Daoy (cell line): ENCODE data around the gene PHOSPHO1. TPM values are rescaled to one million over a fixed set of nuclear protein-coding genes. Genes with fewer than 3 reads are reported as not detected.

Experiments
- DNase-seq: peaks from one replicate; pipeline ENCODE4 v3.0.0-alpha.2; 2015; ENCODE audit warnings: low read depth
- total RNA-seq: library from RNA; depleted of rRNA; stranded (reverse); fragments of >200 nt; shearing (Covaris generic); gene quantifications from 2 replicates; pipeline ENCODE4 v1.2.3, GENCODE V29; 2014

The PHOSPHO1 gene
- total RNA-seq, 1 experiment from 2014 or later = 3.2 TPM

DNA sequence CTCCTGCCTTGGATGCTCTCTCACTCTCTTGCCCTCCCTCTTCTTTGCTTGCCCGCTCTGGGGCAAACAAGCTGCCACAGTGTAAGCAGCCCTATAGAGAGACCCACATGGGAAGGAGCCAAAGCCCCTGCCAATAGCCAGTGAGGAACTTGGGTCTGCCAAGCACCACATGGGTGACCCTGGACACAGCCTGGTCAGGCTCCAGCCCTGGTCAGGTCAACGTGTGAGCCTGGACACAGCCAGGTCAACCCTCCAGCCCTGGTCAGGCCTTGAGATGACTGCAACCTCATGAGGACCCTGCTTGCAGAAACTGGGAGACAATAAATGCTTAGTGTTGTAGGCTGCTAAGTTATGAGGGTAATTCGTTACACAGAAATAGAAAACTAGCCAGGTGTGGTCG lies 14.3 kb upstream of the PHOSPHO1 start:
- no peak for DNase-seq

DNA sequence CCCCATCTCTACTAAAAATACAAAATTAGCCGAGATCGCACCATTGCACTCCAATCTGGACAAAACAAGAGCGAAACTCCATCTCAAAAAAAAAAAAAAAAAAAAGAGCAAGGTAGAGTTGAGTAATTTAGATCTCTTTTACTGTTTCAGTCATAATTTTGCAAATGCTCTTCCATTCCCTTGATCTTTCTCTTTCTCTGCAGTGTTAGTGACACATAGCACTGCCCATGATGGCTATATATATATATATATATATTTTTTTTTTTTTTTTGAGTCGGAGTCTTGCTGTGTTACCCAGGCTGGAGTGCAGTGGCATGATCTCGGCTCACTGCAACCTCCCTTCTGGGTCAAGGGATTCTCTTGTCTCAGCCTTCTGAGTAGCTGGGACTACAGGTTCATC lies 12.2 kb upstream of the PHOSPHO1 start:
- DNase-seq = no peak

DNA sequence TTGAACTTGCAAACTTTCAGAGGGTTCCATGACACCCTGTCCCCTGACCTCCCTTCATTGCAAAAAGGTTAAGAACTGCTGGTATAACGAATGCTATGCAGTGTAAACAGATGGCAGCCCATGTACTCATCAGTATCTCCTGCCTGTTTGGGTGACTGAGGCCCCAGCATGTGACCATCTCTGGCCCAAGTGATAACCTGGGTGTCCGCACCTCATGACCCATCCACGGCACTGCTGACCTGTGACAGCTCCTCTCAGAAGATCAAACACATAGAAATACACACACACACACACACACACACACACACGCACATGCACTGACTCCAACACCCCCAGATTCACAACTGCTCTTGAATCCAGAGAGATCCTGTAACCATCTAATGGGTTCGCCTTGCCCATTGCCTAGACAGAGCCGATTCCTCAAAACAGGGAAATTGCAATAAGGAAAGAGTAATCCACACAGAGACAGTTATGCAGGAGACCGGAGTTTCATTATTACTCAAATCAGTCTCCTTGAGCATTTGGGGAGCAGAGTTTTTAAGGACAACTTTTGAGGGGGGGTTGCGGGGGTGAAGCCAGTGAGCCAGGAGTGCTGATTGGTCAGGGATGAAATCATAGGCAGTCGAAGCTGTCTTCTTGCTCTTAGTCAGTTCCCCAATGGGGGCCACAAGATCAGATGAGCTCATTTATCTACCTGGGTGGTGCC lies 11.3 kb upstream of the PHOSPHO1 start:
- DNase-seq = no peak

DNA sequence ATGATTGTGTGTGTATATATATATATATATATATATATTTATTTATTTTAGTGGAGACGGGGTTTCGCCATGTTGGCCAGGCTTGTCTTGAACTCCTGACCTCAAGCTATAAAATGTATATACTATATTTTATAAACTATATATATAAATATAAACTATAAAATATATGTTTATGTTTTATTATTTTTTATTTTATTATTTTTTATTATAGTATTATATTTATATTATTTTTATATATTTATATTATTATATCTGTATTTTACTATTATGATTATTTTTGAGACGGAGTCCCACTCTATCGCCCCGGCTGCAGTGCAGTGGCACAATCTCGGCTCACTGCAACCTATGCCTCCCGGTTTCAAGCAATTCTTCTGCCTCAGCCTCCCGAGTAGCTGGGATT lies 10.5 kb upstream of the PHOSPHO1 start:
- DNase-seq = no peak

DNA sequence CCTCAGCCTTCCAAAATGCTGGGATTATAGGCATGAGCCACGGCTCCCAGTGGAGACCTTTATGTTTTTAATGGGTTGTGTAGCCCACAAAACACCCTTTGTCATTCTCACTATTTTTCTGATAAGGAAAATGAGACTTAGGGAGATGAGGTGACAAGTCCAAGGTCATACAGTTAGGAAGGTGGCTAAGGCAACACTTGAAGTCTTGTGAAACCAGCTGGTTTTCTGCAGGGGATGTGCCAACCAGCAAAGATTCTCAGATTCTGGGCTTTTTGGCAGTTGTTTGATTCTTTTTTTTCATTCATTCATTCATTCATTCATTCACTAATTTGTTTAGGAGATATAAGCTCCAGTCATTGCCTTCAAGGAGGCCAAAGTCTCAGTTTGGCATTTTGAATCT lies 10.0 kb upstream of the PHOSPHO1 start:
- no peak for DNase-seq

DNA sequence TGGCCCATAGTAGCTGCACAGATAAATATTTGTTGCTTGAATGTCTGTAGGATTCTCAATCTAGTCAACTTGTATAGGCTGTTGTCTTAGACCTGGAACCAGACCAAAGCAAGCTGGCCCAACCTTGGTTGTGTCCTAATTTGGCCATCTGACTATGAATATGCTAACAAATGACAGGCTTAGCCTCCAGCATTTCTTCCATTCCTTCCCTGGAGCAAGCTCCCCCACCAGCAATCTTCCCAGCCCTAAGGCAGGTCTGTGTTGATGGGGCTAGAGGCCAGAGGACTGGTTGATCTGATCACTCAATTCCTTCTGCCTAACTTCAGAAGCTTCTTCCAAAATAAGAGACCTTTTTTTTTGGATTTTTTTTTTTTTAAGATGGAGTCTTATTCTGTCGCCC lies 9.4 kb upstream of the PHOSPHO1 start:
- no peak for DNase-seq

DNA sequence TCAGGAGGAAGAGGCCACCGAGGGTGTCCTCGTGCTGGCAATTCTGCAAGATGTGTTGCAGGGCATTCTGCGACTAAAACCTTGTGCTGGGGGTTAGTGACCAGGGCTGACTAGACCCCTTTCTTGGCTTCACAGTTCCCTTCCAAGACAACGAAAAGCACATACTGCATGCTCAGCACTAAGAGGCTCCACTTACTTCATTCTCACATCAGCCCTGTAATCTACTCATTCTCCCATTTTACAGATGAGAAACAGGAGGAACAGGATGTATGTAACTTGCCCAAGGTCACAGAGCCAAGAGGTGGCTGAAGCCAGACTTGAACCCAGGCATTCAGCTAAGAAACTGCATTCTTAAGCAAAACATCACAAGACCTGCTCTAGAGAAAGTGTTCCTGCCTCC lies 5.3 kb upstream of the PHOSPHO1 start:
- no peak for DNase-seq

DNA sequence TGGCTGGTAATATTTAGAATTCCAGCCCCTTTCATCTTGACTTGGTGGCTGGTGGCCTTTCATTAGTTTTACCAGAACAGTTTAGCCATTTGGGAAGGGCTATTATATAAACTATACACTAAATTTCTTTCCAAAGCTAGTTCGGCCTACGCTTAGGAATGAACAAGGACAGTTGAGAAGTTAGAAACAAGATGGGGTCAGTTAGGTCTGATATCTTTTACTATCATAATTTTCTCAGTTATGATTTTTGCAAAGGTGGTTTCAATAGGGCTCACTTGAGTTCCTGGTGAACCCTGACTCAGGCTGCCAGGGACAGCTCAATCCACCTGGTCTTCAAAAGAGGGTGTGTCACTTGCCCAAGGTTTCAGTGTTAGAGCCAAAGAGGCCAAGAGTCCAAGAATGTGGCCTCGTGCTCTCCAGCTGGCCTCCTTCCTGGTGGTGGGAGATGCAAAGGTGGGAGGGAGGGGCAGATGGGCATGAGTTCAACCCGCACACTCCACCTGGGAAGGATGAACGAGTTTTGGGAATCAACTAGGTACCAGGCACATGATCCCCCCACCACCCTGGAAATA lies 4.0 kb upstream of the PHOSPHO1 start:
- DNase-seq = no peak

DNA sequence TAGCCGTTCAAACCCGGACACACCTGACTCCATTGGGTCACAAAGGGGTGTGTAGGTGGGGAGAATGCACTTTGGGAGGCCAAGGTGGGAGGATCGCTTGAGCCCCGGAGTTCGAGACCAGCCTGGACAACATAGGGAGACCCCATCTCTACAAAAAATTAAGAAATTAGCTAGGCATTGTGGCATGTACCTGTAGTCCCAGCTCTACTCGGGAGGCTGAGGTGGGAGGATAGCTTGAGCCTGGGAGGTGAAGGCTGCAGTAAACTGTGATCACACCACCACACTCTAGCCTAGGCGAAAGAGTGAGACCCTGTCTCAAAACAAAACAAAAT lies 942 bp upstream of the PHOSPHO1 start:
- no peak for DNase-seq

DNA sequence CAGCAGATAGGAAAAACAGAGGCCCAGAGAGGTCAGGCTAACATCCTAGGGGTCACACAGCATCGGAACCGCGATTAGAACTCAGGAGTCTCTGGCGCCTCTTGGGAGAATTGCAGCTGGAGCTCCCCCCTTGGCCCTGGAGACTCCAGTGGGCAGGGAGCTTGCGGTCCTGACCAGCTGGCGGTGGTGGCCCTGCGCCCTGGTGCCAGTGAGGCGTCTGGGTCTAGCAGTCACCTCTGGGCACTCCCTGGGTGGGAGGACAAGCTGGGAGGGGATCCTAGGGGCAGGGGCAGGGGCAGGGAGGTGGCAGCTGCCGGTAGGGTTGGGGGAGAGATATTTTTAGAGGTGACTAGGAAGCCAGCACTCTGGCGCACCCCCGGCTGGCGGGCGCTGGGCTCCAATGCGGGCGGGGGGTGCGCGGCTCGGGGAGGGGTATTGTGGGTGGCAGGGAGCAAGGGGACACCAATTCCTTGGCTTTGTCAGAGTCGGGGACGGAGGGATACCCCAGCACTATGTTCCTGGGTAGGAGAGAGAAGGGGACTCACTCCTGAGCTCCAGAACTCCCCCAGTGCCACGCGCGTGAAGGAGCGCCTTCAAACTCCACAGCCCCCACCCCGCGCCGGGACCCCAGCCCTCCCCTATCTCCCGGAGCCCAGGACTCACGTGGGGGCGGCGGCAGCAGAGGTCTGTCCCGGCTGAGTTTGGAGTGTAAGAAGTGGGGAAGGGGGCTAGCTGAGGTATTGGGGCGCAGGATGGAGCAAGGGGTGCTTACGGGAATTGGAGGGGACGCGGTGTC lies 584 bp downstream of the PHOSPHO1 start:
- DNase-seq = no peak

DNA sequence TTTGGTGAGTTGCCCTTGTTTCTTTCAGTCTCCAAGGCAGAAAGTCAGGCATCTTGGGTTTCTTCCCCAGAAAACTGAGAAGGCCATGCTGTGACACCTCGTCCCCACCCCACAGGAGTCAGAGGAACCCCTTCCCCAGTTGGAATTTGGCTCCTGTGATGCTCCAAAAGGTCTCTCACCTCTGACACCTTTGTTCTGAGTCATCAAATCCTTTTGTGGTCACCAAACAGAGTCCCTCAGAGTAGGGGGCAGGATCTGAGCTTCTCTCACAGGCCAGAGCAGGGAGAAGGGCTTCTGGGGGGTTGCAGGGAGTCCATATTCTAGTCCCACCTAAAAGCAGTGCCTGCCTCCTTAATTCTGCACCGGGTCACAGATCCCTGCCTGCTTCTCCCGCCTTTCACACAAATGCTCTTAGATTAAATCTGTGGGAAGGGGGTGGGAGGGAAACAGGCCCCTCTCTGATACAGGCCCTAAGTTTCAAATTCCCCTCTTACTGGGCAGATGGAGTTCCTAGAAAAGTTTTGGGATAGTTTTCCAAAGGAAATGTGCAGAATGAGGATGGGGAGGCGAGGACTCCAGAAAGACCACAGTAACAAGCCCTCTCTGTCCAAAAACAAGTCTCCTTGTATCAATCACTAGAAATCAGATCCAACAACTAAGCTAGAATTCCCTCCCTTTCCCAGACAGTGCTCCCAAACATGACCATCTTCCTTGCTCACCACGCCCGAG lies 1.3 kb downstream of the PHOSPHO1 start:
- no peak for DNase-seq

DNA sequence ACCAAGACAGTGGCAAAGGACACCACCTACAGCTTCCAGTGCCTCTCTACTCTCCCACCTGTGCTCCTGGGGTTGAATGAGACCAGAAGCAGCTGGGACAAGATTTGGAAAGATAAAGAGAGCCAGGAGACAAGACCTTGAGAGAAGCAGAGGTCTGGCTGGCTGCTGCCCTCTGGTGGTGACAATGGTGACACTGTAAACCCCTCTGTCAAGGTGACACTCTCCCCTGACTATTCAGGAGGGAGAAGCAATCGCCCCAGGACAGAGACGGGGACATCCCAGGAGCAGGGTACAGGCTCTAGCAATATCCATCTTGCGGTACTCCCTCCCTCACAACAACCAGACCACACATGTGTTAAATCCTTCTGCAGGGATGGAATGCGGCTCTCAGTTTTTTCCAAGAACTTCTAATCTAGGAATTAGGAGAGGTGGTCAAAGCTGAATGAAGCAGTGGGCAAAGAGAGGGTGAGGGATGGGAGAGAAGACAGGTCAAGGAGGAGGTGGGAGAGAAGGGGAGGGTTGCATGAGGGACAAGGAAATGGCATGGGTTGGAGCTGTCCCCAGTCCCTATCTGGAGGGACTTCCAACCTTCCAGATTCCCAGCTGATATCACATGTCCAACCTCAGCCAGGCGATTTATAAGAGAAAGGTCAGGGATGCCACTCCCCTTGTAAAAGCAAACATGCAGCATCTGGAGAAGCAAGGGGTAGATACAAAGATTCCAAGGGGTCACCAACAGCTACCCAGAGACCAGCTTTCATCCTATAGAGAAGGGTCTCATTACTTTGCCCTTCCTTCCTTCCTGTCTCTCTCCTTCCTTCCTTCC lies 2.9 kb downstream of the PHOSPHO1 start:
- peak; percentile 70 for DNase-seq

DNA sequence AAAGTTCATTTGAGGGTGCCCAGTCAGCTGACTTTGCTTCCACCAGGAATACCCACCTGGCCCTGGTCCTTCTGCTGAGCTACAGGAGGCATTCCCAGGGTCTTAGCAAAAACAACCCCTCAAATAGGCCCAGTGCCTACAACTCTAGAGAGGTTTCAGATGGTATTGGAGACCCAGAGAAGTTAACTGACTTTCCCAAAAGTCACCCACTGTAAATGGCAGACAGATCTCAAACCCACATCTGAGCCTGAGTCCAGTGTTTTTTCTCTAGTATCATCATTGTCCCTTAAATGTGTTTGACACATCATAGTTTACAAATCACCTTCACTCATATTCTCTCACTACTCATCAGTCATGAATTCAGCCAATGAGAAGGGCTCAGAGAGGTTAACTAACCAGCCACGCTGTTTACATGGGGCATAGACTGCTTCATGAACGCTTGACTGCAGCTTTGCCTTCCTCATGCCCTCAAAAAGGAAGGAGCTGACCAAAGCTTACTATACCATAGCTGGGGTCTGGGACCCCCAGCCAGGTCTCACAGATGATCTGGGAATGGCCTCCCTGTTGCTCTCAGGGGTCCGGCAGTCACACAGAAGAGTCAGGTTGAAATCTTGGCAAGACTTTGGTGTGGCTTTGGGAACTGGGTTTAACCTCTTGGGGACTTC lies 3.7 kb downstream of the PHOSPHO1 start:
- DNase-seq = no peak

DNA sequence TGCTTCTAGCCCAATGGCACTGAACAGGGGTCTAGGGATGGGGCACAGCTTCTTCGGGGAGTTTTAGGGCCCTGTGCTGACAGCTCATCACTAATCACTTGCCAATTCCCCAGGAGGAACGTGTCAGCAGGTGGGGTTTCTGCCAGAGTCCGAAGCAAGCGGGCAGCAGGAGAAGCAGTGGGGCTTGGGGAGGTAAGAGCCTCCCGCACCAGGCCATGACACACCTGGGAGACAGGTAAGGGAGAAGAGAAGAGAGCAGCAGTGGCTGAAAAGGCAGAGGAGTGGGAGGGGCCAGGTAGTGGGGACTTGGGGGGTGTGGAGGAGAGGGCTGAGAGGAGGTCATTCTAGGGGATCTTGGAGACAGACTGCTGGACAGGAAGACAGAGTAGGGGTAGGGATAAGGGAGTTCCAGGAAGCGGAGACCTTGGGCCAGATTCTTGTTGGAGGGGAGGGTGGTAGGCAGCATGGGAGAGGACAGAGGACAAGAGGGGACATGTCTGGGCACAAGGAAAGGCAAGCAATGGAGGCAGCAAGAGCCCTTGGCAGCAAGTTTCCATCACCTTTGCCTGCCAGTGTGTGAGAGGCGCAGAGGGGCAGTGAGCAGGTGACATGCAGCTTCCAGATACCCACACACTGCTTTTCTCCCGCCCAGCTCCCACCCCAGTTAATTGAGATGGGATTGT lies 4.9 kb downstream of the PHOSPHO1 start:
- no peak for DNase-seq

DNA sequence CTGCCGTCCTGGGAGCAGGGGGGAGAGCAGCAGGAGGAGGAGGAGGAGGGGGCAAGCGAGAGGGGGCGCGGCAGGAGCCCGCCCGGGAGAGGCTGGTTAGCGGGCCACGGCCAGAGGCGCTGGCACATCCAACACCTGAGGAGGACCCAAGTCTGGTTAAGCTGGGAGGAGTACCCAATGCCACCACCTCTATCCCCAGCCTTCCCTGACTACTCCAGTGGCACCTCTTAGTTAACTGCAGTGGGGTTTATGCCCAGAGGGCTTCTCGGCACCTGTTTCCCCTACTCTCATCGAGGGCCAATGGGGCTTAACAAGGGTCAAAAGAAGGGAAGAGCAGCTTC lies 5.6 kb downstream of the PHOSPHO1 start:
- DNase-seq = no peak

DNA sequence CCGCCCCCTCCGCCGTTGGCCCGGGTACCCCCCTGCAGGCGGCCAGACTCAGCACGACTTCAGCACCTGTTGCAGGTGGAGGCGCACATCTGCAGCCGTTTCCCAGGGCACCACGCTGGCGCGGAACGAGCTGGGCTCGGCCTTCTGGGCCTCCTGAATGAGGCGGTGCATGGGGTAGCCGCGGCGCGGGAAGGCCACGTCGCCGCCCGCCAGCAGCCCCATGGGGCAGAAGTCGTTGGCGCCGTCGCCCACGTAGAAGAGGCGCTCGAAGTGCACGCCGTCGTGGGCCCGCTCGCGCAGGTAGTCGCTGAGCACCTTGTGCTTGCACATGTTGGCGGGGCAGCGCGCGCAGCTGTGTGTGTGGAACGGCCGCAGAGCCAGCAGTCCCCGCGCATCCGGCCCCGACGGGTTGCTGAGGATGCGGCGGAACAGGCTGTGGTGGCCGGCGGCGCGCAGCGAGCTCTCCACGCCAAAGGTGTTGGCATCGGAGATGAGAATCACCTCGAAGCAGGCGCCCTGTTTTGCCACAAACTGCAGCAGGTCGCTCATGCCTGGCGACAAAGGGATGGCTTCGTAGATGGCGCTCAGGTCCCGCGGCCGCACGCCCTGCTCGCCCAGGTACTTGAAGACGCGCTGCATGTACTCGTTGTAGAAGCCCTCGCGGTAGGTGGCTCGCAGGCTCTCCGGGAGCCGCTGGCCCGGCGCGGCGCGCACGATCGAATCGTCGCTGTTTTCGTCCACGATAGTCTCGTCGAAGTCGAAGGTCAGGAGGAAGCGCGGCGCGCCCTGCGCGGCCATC lies 6.2 kb downstream of the PHOSPHO1 start:
- DNase-seq = no peak

DNA sequence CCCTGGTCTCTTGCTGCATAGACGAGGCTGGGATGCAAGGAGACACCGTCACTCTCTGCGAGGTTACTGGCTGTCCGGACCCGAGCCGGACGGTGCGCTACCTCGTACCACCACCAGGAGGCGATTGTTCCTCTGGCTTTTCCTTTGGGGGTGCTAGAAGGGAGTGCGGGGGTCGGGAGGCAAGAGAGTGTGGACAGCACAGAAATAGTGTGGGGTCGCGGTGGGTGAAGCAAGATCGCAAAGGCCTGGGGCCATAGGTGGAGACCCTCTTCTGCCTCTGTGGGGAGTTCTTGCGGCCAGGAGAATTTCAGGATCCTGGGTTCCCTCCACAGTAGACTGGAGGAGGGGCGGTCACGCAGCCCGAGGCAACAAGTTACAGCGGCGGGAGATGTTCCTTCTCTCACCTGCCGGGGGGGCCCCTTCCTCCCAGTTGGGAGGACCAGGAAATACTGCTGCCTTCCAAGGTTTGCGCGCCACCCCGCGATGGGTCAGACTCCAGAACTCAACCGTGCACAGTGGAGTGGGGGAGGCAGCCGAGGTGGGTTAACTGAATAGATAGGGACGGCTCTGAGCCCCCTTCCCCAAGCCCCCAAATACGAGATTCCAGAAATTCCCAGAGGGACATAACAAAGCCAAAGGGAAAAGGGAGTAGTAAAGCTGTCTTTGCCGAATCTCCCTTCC lies 6.9 kb downstream of the PHOSPHO1 start:
- DNase-seq = peak; percentile 44

DNA sequence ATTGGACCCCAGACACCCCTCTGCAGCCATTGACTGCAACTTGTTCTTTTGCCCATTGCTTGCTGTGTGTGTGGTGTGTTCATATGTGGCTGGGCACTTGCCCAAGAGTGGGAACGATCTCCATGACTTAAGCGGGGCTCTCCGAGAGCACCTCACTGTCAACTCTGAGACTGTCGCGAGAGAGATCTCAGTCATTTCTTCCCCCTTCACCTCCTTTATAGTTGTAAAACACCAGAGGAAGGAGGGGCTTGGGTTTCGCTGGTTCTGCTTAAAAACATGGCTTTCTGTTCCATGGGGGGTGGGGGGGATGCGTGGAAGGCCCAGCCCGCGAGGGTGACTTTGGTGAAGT lies 7.4 kb downstream of the PHOSPHO1 start:
- no peak for DNase-seq

DNA sequence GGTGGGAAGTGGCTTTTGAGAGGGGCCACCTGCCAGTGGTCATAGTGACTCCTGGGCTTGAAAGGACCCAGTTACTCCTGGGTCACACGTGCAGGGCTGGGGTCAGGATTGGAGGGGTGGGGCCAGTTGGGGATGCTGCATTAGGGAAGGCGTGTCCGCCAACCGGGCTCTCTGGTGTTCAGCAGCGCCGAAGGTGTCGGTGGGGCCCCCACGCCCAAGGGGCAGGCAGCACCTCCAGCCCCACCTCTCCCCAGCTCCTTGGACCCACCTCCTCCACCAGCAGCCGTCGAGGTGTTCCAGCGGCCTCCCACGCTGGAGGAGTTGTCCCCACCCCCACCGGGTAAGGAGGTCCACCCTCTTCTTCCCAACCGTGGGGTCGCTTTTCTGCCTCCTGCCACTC lies 10.6 kb downstream of the PHOSPHO1 start:
- DNase-seq = no peak
